ENCODE results near the gene PRKG1. TPM values are rescaled to one million over a fixed set of nuclear protein-coding genes. Genes with fewer than 3 reads are reported as not detected.

Gene PRKG1
- total and polyA plus RNA-seq, 2 donors from 2014 or later, result 3.6 to 14.8 TPM

GRCh38 chr10:51186361-51186760 is 112.1 kb downstream of the PRKG1 start:
- DNase-seq (no peak), FAIRE-seq (no peak)
- intact Hi-C loops (cut with DNase I), result no loop called here
- Histone ChIP-seq H3K4me3 (ENCODE audit: low read length in 3 of 3) (no peak overlapping the region), H3K4me1 (ENCODE audit: control insufficient read depth in 2 of 3, insufficient read depth in 2 of 3, low read depth in 1 of 3, low read length in 3 of 3) (no peaks in the 10 kb centered on the region), H3K27me3 (ENCODE audit: control insufficient read depth, insufficient read depth, low read length) (no peaks in the 10 kb centered on the region), H3K36me3 (ENCODE audit: control insufficient read depth in 2 of 3, insufficient read depth in 3 of 3, low read length in 3 of 3) (no peaks in the 10 kb centered on the region), H3K27ac (ENCODE audit: low read depth in 2 of 2, low read length in 2 of 2) (no peak overlapping the region), H3K9ac (ENCODE audit: low read length in 3 of 3) (no peak overlapping the region), H3K9me3 (ENCODE audit: control insufficient read depth in 2 of 3, insufficient read depth in 1 of 3, low read length in 3 of 3) (no peaks in the 10 kb centered on the region)
- TF ChIP-seq CTCF (IDR thresholded peaks at IDR 0.05; ENCODE audit: borderline replicate concordance, extremely low read depth, insufficient read depth), result no peak

GRCh38 chr10:51188008-51188407 is 113.7 kb downstream of the PRKG1 start:
- Histone ChIP-seq H3K27me3 (ENCODE audit: control insufficient read depth, insufficient read depth, low read length) (no peaks in the 10 kb centered on the region), H3K27ac (ENCODE audit: low read depth in 2 of 2, low read length in 2 of 2) (no peak overlapping the region), H3K36me3 (ENCODE audit: control insufficient read depth in 2 of 3, insufficient read depth in 3 of 3, low read length in 3 of 3) (no peaks in the 10 kb centered on the region), H3K9ac (ENCODE audit: low read length in 3 of 3) (no peak overlapping the region), H3K4me3 (ENCODE audit: low read length in 3 of 3) (no peak overlapping the region), H3K4me1 (ENCODE audit: control insufficient read depth in 2 of 3, insufficient read depth in 2 of 3, low read depth in 1 of 3, low read length in 3 of 3) (no peaks in the 10 kb centered on the region), H3K9me3 (ENCODE audit: control insufficient read depth in 2 of 3, insufficient read depth in 1 of 3, low read length in 3 of 3) (no peaks in the 10 kb centered on the region)
- DNase-seq, result no peak
- no peak for TF ChIP-seq CTCF (IDR thresholded peaks at IDR 0.05; ENCODE audit: borderline replicate concordance, extremely low read depth, insufficient read depth)
- intact Hi-C loops (cut with DNase I), result no loop called here
- no peak for FAIRE-seq

- intact Hi-C loops (cut with DNase I), result no loop called here
- Histone ChIP-seq H3K4me1 (ENCODE audit: control insufficient read depth in 2 of 3, insufficient read depth in 2 of 3, low read depth in 1 of 3, low read length in 3 of 3) (no peaks in the 10 kb centered on the region), H3K9me3 (ENCODE audit: control insufficient read depth in 2 of 3, insufficient read depth in 1 of 3, low read length in 3 of 3) (no peaks in the 10 kb centered on the region), H3K27ac (ENCODE audit: low read depth in 2 of 2, low read length in 2 of 2) (no peak overlapping the region), H3K9ac (ENCODE audit: low read length in 3 of 3) (no peak overlapping the region), H3K27me3 (ENCODE audit: control insufficient read depth, insufficient read depth, low read length) (no peaks in the 10 kb centered on the region), H3K36me3 (ENCODE audit: control insufficient read depth in 2 of 3, insufficient read depth in 3 of 3, low read length in 3 of 3) (no peaks in the 10 kb centered on the region), H3K4me3 (ENCODE audit: low read length in 3 of 3) (no peak overlapping the region)
- DNase-seq, result no peak
- no peak for FAIRE-seq
- no peak for TF ChIP-seq CTCF (IDR thresholded peaks at IDR 0.05; ENCODE audit: borderline replicate concordance, extremely low read depth, insufficient read depth)
These were observed 114.6 kb downstream of the PRKG1 start for GRCh38 chr10:51188866-51189265.

- DNase-seq (no peak), FAIRE-seq (no peak)
- Histone ChIP-seq H3K4me1 (ENCODE audit: control insufficient read depth in 2 of 3, insufficient read depth in 2 of 3, low read depth in 1 of 3, low read length in 3 of 3) (no peaks in the 10 kb centered on the region), H3K36me3 (ENCODE audit: control insufficient read depth in 2 of 3, insufficient read depth in 3 of 3, low read length in 3 of 3) (no peaks in the 10 kb centered on the region), H3K27me3 (ENCODE audit: control insufficient read depth, insufficient read depth, low read length) (no peaks in the 10 kb centered on the region), H3K4me3 (ENCODE audit: low read length in 3 of 3) (no peak overlapping the region), H3K9me3 (ENCODE audit: control insufficient read depth in 2 of 3, insufficient read depth in 1 of 3, low read length in 3 of 3) (no peaks in the 10 kb centered on the region), H3K27ac (ENCODE audit: low read depth in 2 of 2, low read length in 2 of 2) (no peak overlapping the region), H3K9ac (ENCODE audit: low read length in 3 of 3) (no peak overlapping the region)
- intact Hi-C loops (cut with DNase I), result no loop called here
- TF ChIP-seq CTCF (IDR thresholded peaks at IDR 0.05; ENCODE audit: borderline replicate concordance, extremely low read depth, insufficient read depth), result no peak
These were observed 122.4 kb downstream of the PRKG1 start for GRCh38 chr10:51196508-51197175.
